Astrocyte of the cerebellum (primary cell): ENCODE data around the gene MEMO1.
A peak's percentile ranks its signal among the peaks of the same experiment; 100 is the strongest.

Experiments
- DNase-seq: peaks from one replicate; pipeline ENCODE4 v3.0.0-alpha.2; 2011; ENCODE audit warnings: low read depth
- H3K4me3 ChIP-seq: 2 replicates; pipeline ENCODE4 v1.5.1; 2011; ENCODE audit warnings: mild to moderate bottlenecking, low read depth, low read length, moderate library complexity
- CTCF ChIP-seq: IDR thresholded peaks from 2 replicates; pipeline ENCODE4 v1.5.1; 2012; ENCODE audit warnings: low read length, low read depth, moderate library complexity, mild to moderate bottlenecking; ENCODE audit errors: missing control alignments
- in situ Hi-C: cut with HindIII; loops from 2 replicates; pipeline ENCODE4 v1.10.0; 2017; ENCODE audit warnings: low sequenced_read_pairs

MEMO1 gene

GRCh38 chr2:32008805-32009515 is 1.8 kb downstream of the MEMO1 start:
- in situ Hi-C loops = no loop called here
- no peak for TF ChIP-seq CTCF
- peak overlapping the region; percentile 89 for H3K4me3 ChIP-seq
- no peak for DNase-seq

- H3K4me3 ChIP-seq = no peak overlapping the region
- no peak for TF ChIP-seq CTCF
- DNase-seq = no peak
- in situ Hi-C loops = no loop called here
Measured at GRCh38 chr2:32007121-32007391, 3.8 kb downstream of the MEMO1 start.

GRCh38 chr2:32005371-32005976 is 5.3 kb downstream of the MEMO1 start:
- no peak overlapping the region for H3K4me3 ChIP-seq
- DNase-seq = no peak
- no peak for TF ChIP-seq CTCF
- in situ Hi-C loops = no loop called here

GRCh38 chr2:32003791-32004190 is 7.0 kb downstream of the MEMO1 start:
- H3K4me3 ChIP-seq = no peak overlapping the region
- in situ Hi-C loops = no loop called here
- DNase-seq = no peak
- TF ChIP-seq CTCF = no peak

DNA sequence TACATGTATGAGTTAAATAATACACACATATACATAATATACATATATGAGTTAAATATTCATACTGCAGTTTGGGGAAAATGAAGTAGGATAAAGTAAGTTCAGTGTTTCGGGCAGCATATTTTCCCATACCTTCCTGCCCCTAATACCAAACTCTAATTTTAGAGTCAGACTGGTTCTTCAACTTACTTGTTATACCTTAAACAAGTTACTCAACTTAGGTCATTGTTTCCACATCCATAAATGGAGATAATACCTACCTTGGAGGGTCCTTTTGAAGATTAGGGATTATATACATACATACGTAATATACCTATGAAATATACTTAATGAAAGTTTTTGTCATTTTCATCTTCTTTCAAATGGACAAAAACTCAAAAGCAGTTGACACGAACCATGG is 8.4 kb downstream of the MEMO1 start:
- no peak for DNase-seq
- no peak for TF ChIP-seq CTCF
- in situ Hi-C loops = no loop called here
- no peak overlapping the region for H3K4me3 ChIP-seq

- DNase-seq = no peak
Measured at GRCh38 chr2:31999438-31999837, 11.4 kb downstream of the MEMO1 start.

More at GRCh38 chr2:31999438-31999837, 11.4 kb downstream of the MEMO1 start:
- in situ Hi-C loops = no loop called here
- H3K4me3 ChIP-seq = no peak overlapping the region
- TF ChIP-seq CTCF = no peak
